Testis (tissue), 3 donors: ENCODE measurements around the gene ERCC6L2. TPM values are rescaled to one million over a fixed set of nuclear protein-coding genes. Genes with fewer than 3 reads are reported as not detected.

Source experiments
- DNase-seq: peaks from one replicate; pipeline ENCODE4 v3.0.0-alpha.2; 2019
- H3K27ac ChIP-seq, 2 donors: fragments of 200-600 bp; sonication (generic); one replicate each; pipeline ENCODE4 v1.5.1; 2019
- H3K27me3 ChIP-seq: fragments of 200-600 bp; sonication (generic); one replicate; pipeline ENCODE4 v1.5.1; 2019
- H3K36me3 ChIP-seq: fragments of 200-600 bp; sonication (generic); one replicate; pipeline ENCODE4 v1.5.1; 2017; ENCODE audit warnings: low read depth; ENCODE audit errors: missing control alignments
- H3K4me1 ChIP-seq: fragments of 200-600 bp; sonication (generic); one replicate; pipeline ENCODE4 v1.5.1; 2019
- H3K4me3 ChIP-seq, 2 donors: fragments of 200-600 bp; sonication (generic); one replicate each; pipeline ENCODE4 v1.5.1; 2017 to 2019
- H3K9me3 ChIP-seq: fragments of 200-600 bp; sonication (generic); one replicate; pipeline ENCODE4 v1.5.1; 2017
- POLR2A ChIP-seq: fragments of 450-650 bp; IDR thresholded peaks from one replicate; pipeline ENCODE4 v1.6.1; 2017; ENCODE audit warnings: antibody characterized with exemption, mild to moderate bottlenecking, moderate library complexity
- WGBS, 2 donors: methylation state at CpG; one replicate each; pipeline ENCODE4 v1.1.5; 2018; 5-methylcytosine and 5-hydroxymethylcytosine counted together
- intact Hi-C: fragments of 100-400 bp; cut with DNase I; formaldehyde crosslinking; loops from one replicate; pipeline ENCODE4 v1.15.1; 2023; ENCODE audit warnings: low total_unique reads
- polyA plus RNA-seq: library from polyadenylated mRNA; stranded (reverse); fragments of 350-450 nt; fragmentation: Illumina TruSeq; extraction: RNeasy Lipid Tissue Mini Kit (QIAGEN cat#74804); gene quantifications from one replicate; pipeline ENCODE4 v1.2.3, GENCODE V29; 2014; ENCODE audit warnings: low read depth, low replicate concordance; ENCODE audit not compliant: insufficient read depth
- total RNA-seq, 2 donors: library from RNA; depleted of rRNA; stranded (reverse); fragments of >200 nt; gene quantifications; one replicate each; pipeline ENCODE4 v1.2.3, GENCODE V29; 2016
- TF ChIP-seq, protein P1 (sequence below), 3 experiments: fragments of 450-650 bp in 2 of 3; fragments of 200-600 bp in 1 of 3; sonication (generic) in 1 of 3; IDR thresholded peaks; one replicate each; pipeline ENCODE4 v1.5.1; 2016 to 2019; ENCODE audit warnings: antibody characterized with exemption in 3 of 3, mild to moderate bottlenecking in 2 of 3, moderate library complexity in 1 of 3

The ERCC6L2 gene
- total and polyA plus RNA-seq, 3 donors from 2014 or later = 14.8 to 100 (median 83.9) TPM

GRCh38 chr9:95923794-95924193 lies 48.3 kb downstream of the ERCC6L2 start:
- no peaks in the 10 kb centered on the region for H3K27me3 ChIP-seq
- no peaks in the 10 kb centered on the region for H3K4me1 ChIP-seq
- no peak overlapping the region for H3K27ac ChIP-seq
- TF ChIP-seq POLR2A = no peak
- TF ChIP-seq, protein P1, sequence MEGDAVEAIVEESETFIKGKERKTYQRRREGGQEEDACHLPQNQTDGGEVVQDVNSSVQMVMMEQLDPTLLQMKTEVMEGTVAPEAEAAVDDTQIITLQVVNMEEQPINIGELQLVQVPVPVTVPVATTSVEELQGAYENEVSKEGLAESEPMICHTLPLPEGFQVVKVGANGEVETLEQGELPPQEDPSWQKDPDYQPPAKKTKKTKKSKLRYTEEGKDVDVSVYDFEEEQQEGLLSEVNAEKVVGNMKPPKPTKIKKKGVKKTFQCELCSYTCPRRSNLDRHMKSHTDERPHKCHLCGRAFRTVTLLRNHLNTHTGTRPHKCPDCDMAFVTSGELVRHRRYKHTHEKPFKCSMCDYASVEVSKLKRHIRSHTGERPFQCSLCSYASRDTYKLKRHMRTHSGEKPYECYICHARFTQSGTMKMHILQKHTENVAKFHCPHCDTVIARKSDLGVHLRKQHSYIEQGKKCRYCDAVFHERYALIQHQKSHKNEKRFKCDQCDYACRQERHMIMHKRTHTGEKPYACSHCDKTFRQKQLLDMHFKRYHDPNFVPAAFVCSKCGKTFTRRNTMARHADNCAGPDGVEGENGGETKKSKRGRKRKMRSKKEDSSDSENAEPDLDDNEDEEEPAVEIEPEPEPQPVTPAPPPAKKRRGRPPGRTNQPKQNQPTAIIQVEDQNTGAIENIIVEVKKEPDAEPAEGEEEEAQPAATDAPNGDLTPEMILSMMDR (IDR thresholded peaks at IDR 0.05) = no peak
- no peak overlapping the region for H3K4me3 ChIP-seq
- intact Hi-C loops = no loop called here
- DNase-seq = no peak
- no peaks in the 10 kb centered on the region for H3K36me3 ChIP-seq
- 58 to 60% methylated on average over 2 of the region's 2 CpGs for WGBS, 2 donors
- no peaks in the 10 kb centered on the region for H3K9me3 ChIP-seq

- H3K9me3 ChIP-seq = no peaks in the 10 kb centered on the region
- H3K27ac ChIP-seq = no peak overlapping the region
- no peaks in the 10 kb centered on the region for H3K27me3 ChIP-seq
- no peak overlapping the region for H3K4me3 ChIP-seq
- DNase-seq = no peak
- 88 to 100% methylated on average over 1 of the region's 1 CpG for WGBS, 2 donors
- no peaks in the 10 kb centered on the region for H3K36me3 ChIP-seq
- intact Hi-C loops = no loop called here
- TF ChIP-seq, protein P1 (IDR thresholded peaks at IDR 0.05) = no peak
- no peak for TF ChIP-seq POLR2A
- H3K4me1 ChIP-seq = no peaks in the 10 kb centered on the region
Measured at GRCh38 chr9:95924987-95925386, 49.5 kb downstream of the ERCC6L2 start.

DNA sequence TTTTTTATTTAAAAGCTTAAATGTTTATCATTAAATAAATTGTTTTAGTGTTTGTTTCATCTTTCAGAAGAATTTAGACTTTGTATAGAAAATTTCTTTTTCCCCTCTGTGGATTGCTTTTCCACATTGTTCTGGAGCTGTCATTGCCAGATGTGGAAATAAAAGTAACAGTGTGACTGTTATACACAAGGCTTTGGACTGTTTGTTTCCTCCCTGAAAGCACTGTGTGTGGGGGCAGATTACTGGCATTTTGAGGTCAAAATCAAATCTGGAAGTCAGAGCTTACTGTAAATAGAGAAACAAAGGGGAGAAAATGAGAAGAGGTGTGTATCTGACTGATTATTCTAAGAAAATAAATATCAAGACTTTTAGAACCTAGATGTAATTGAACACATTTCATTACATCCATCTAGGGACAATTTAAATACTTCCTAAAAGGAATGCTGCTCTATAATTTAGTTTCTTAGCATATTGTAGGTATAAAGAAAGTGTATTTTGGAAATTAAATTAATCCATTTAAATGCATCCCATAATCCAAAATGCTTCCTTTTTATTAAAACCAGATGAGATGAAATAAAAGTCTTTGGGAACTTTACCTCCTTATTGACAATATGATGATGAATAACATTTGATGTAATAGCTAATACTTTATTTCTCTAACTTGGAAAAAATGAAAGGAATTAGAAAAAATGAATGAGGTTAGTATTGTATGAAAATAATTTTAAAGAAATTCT lies 51.9 kb downstream of the ERCC6L2 start:
- DNase-seq = no peak
- H3K27ac ChIP-seq = no peak overlapping the region
- TF ChIP-seq POLR2A = no peak
- TF ChIP-seq, protein P1 (IDR thresholded peaks at IDR 0.05) = no peak
- no peaks in the 10 kb centered on the region for H3K36me3 ChIP-seq
- intact Hi-C loops = no loop called here
- H3K4me3 ChIP-seq = no peak overlapping the region
- H3K9me3 ChIP-seq = no peaks in the 10 kb centered on the region
- H3K27me3 ChIP-seq = no peaks in the 10 kb centered on the region
- H3K4me1 ChIP-seq = no peaks in the 10 kb centered on the region

GRCh38 chr9:95930277-95930676 lies 54.8 kb downstream of the ERCC6L2 start:
- no peaks in the 10 kb centered on the region for H3K36me3 ChIP-seq
- WGBS, 2 donors = 68 to 71% methylated on average over 1 of the region's 1 CpG

More at GRCh38 chr9:95930277-95930676, 54.8 kb downstream of the ERCC6L2 start:
- Histone ChIP-seq H3K27me3 (no peaks in the 10 kb centered on the region), H3K9me3 (no peaks in the 10 kb centered on the region), H3K4me1 (no peaks in the 10 kb centered on the region), H3K27ac (no peak overlapping the region), H3K4me3 (no peak overlapping the region)
- no peak for DNase-seq
- intact Hi-C loops = no loop called here
- no peak for TF ChIP-seq POLR2A
- TF ChIP-seq, protein P1 (IDR thresholded peaks at IDR 0.05) = no peak
